A673 (cell line): ENCODE results near the gene POU2F2. TPM values are rescaled to one million over a fixed set of nuclear protein-coding genes. Genes with fewer than 3 reads are reported as not detected.

ENCODE experiments used
- BruUV-seq: library from RNA; stranded (reverse); fragments of 400-500 nt; replicated peaks from 2 replicates; lab custom pipeline; 2021; lab: Mats Ljungman, UMichigan
- CTCF ChIA-PET: fragments of 300-600 bp; sonication (Branson Sonifier 250); formaldehyde crosslinking; loops from one replicate; lab custom pipeline; 2022; ENCODE audit warnings: antibody characterized with exemption; lab: Charles Lee
- POLR2A ChIA-PET: fragments of 300-600 bp; sonication (Branson Sonifier 250); formaldehyde crosslinking; loops from one replicate; lab custom pipeline; 2022; ENCODE audit warnings: antibody characterized with exemption; ENCODE audit not compliant: low non-redundant PET; lab: Charles Lee
- DNase-seq: peaks from one replicate; pipeline ENCODE4 v3.0.0-alpha.2; 2015; ENCODE audit warnings: low spot score
- H3K27ac ChIP-seq: fragments of 200-600 bp; sonication (generic); 2 replicates; pipeline ENCODE4 v1.5.1; 2016; ENCODE audit warnings: mixed run types, low read depth, mild to moderate bottlenecking, mixed read lengths, antibody characterized with exemption, low read length; ENCODE audit not compliant: poor library complexity, severe bottlenecking
- H3K27me3 ChIP-seq: fragments of 200-600 bp; sonication (generic); replicated peaks from 2 replicates; pipeline ENCODE4 v1.6.1; 2017; ENCODE audit warnings: mixed run types, low read depth, mild to moderate bottlenecking, mixed read lengths, antibody characterized with exemption, low read length; ENCODE audit not compliant: insufficient read depth, poor library complexity
- H3K36me3 ChIP-seq: fragments of 200-600 bp; sonication (generic); 2 replicates; pipeline ENCODE4 v1.6.1; 2016; ENCODE audit warnings: mixed run types, mild to moderate bottlenecking, mixed read lengths, antibody characterized with exemption, low read length; ENCODE audit not compliant: insufficient read depth, poor library complexity, severe bottlenecking
- H3K4me1 ChIP-seq: fragments of 200-600 bp; sonication (generic); 2 replicates; pipeline ENCODE4 v1.6.1; 2017; ENCODE audit warnings: mixed run types, mild to moderate bottlenecking, mixed read lengths, antibody characterized with exemption, low read length; ENCODE audit not compliant: insufficient read depth, poor library complexity, severe bottlenecking
- H3K4me3 ChIP-seq: fragments of 200-600 bp; sonication (generic); 2 replicates; pipeline ENCODE4 v1.5.1; 2016; ENCODE audit warnings: low read depth, mixed run types, mild to moderate bottlenecking, mixed read lengths, low read length; ENCODE audit not compliant: poor library complexity, severe bottlenecking
- H3K9me3 ChIP-seq: fragments of 200-600 bp; sonication (generic); 2 replicates; pipeline ENCODE4 v1.6.1; 2016; ENCODE audit warnings: mixed run types, low read depth, mild to moderate bottlenecking, mixed read lengths, antibody characterized with exemption, low read length; ENCODE audit not compliant: poor library complexity, severe bottlenecking
- EZH2 ChIP-seq: fragments of 200-600 bp; sonication (generic); IDR thresholded peaks from 2 replicates; pipeline ENCODE4 v1.6.1; 2017; ENCODE audit warnings: borderline replicate concordance, low read depth, mild to moderate bottlenecking, mixed read lengths, antibody characterized with exemption, low read length; ENCODE audit not compliant: poor library complexity, severe bottlenecking
- intact Hi-C: fragments of 100-400 bp; cut with micrococcal nuclease; formaldehyde crosslinking; loops from one replicate; pipeline ENCODE4 v1.10.0; 2022; ENCODE audit not compliant: unreplicated experiment
- total RNA-seq: library from RNA; stranded (reverse); gene quantifications from 2 replicates; pipeline ENCODE4 v1.2.3, GENCODE V29; 2021
- TF ChIP-seq, protein P1 (sequence below): fragments of 300-800, 200-600 bp; sonication (generic); conservative IDR thresholded peaks from 2 replicates; pipeline ENCODE4 v1.5.1; 2017; ENCODE audit warnings: low read depth, mild to moderate bottlenecking, antibody characterized with exemption, low read length, moderate library complexity, mixed read lengths

Gene POU2F2
- total RNA-seq, 1 experiment from 2014 or later = 2.5 TPM

DNA sequence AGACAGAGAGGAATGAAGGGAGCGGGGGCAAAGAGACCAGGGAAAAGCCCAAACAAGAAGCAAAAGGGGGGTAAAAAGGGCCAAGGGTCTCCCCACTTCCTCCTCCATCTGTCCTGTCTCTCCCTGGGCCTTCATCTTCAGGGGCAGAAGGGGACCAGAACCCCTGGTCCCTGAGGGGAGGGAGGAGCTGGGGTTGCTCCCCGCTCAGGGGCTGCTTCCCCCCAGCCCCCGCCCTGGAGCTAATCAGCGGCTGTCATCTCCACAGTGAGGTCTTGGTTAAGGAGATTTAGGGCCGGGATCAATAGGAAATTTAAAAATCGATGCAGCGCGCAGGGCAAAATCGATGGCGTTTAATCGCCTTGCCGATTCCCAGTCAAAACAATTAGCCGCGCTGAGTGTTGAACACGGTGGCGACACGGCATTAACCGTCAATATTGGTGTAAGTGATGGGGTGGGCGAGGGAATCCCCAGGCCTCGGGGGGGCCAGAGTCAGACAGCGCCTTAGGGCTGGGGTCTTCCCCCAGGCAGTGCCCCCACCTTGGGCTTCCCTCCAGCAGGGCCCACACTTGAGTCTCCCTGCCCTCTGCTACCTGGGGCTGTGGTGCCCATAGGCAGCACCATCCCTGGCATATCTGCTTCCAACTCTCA is 29.5 kb upstream of the POU2F2 start:
- no peak overlapping the region for H3K27ac ChIP-seq
- H3K27me3 ChIP-seq = no peaks in the 10 kb centered on the region
- no peak overlapping the region for H3K4me3 ChIP-seq
- TF ChIP-seq, protein P1, sequence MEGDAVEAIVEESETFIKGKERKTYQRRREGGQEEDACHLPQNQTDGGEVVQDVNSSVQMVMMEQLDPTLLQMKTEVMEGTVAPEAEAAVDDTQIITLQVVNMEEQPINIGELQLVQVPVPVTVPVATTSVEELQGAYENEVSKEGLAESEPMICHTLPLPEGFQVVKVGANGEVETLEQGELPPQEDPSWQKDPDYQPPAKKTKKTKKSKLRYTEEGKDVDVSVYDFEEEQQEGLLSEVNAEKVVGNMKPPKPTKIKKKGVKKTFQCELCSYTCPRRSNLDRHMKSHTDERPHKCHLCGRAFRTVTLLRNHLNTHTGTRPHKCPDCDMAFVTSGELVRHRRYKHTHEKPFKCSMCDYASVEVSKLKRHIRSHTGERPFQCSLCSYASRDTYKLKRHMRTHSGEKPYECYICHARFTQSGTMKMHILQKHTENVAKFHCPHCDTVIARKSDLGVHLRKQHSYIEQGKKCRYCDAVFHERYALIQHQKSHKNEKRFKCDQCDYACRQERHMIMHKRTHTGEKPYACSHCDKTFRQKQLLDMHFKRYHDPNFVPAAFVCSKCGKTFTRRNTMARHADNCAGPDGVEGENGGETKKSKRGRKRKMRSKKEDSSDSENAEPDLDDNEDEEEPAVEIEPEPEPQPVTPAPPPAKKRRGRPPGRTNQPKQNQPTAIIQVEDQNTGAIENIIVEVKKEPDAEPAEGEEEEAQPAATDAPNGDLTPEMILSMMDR = no peak
- no peak for TF ChIP-seq EZH2
- H3K9me3 ChIP-seq = no peaks in the 10 kb centered on the region
- intact Hi-C loops = no loop called here
- no TSS peak for BruUV-seq
- ChIA-PET CTCF (no interaction called here), POLR2A (no interaction called here)
- H3K36me3 ChIP-seq = no peaks in the 10 kb centered on the region
- no peak for DNase-seq
- no peaks in the 10 kb centered on the region for H3K4me1 ChIP-seq

DNA sequence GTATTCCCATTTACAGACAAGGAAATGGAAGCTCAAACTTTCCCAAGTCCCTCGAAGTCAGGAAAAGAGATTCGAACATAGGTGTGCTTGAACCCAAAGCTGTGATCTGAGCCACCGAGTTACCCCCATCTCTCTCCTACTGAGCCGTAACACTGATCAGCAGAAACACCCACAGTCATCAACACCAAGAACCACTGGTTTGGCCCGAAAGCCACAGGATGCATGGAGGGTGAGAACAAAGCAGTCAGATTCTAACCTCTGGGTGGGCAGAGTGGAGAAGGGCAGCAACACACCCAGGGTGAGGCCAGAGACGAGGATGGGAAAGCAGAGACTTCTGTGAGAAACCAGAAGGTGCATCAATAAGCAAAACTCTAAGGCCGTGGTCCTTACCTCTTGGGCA is 27.7 kb upstream of the POU2F2 start:
- Histone ChIP-seq H3K4me1 (no peaks in the 10 kb centered on the region), H3K9me3 (no peaks in the 10 kb centered on the region), H3K27me3 (no peaks in the 10 kb centered on the region), H3K36me3 (no peaks in the 10 kb centered on the region), H3K4me3 (no peak overlapping the region), H3K27ac (no peak overlapping the region)
- intact Hi-C loops = no loop called here
- TF ChIP-seq EZH2 = no peak
- TF ChIP-seq, protein P1 = no peak
- DNase-seq = no peak
- BruUV-seq = no TSS peak
- CTCF ChIA-PET = no interaction called here
- POLR2A ChIA-PET = no interaction called here

DNA sequence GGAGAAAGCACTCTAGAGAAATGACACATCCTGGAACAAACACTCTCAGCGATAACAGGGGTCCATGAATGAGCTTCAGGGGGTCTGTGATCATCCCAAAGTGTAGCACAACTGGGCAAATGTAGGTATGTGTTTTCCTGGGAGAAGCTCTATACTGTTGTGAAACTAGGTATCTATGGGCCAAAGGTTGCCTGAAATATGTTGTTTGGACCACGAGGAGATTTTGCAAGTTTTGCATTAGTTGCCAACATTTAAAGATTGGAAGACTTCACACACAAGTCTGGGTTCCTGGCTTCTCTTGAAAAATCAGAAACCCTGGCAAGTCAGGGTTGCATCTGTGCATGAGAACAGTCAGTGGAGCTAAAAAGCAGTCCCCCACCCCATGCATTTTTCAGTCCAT is 26.7 kb upstream of the POU2F2 start:
- ChIA-PET POLR2A (no interaction called here), CTCF (no interaction called here)
- Histone ChIP-seq H3K27ac (no peak overlapping the region), H3K4me3 (no peak overlapping the region), H3K9me3 (no peaks in the 10 kb centered on the region), H3K36me3 (no peaks in the 10 kb centered on the region), H3K27me3 (no peaks in the 10 kb centered on the region), H3K4me1 (no peaks in the 10 kb centered on the region)
- DNase-seq = no peak
- BruUV-seq = no TSS peak
- intact Hi-C loops = no loop called here
- TF ChIP-seq, protein P1 = no peak
